Occipital lobe (tissue), 2 donors: ENCODE data around the gene PLP1. TPM values are rescaled to one million over a fixed set of nuclear protein-coding genes. Genes with fewer than 3 reads are reported as not detected.
A peak's percentile ranks its signal among the peaks of the same experiment; 100 is the strongest.
"Not testable (repeated sequence)": the region's sequence is repeated elsewhere in the genome, so short reads cannot be mapped to it uniquely, and the experiment has no call there.

Source experiments
- DNase-seq: peaks from one replicate; lab custom pipeline; 2025; lab: John Stamatoyannopoulos, UW
- total RNA-seq: library from RNA; depleted of rRNA; stranded (reverse); fragments of >200 nt; gene quantifications from one replicate; pipeline ENCODE4 v1.2.3, GENCODE V29; 2014

Gene PLP1
- total RNA-seq, 1 donor from 2014 or later = 9.4 TPM

GRCh38 chrX:103780336-103781061 lies 3.9 kb downstream of the PLP1 start:
- peak; percentile 50 for DNase-seq

- no peak for DNase-seq
Measured at GRCh38 chrX:103781062-103781402, 4.4 kb downstream of the PLP1 start.

- no peak for DNase-seq
Measured at GRCh38 chrX:103781706-103782105, 5.1 kb downstream of the PLP1 start.

- DNase-seq = peak; percentile 19
Measured at GRCh38 chrX:103782640-103783039, 6.0 kb downstream of the PLP1 start.

GRCh38 chrX:103783196-103783595 lies 6.6 kb downstream of the PLP1 start:
- no peak for DNase-seq

- DNase-seq = no peak
Measured at GRCh38 chrX:103783971-103784370, 7.3 kb downstream of the PLP1 start.

- DNase-seq = no peak
Measured at GRCh38 chrX:103789004-103789403, 12.4 kb downstream of the PLP1 start.

- no peak for DNase-seq
Measured at GRCh38 chrX:103791228-103791627, 14.6 kb downstream of the PLP1 start.

GRCh38 chrX:103791826-103792485 lies 15.3 kb downstream of the PLP1 start:
- no peak for DNase-seq

GRCh38 chrX:103792916-103793544 lies 16.4 kb downstream of the PLP1 start:
- DNase-seq = no peak

- DNase-seq = no peak
Measured at GRCh38 chrX:103793545-103793940, 16.9 kb downstream of the PLP1 start.

GRCh38 chrX:103794119-103794518 lies 17.5 kb downstream of the PLP1 start:
- no peak for DNase-seq

- no peak for DNase-seq
Measured at GRCh38 chrX:103797691-103798090, 21.1 kb downstream of the PLP1 start.

GRCh38 chrX:103800318-103800717 lies 23.7 kb downstream of the PLP1 start:
- no peak for DNase-seq

GRCh38 chrX:103805860-103806259 lies 29.2 kb downstream of the PLP1 start:
- DNase-seq = no peak

- no peak for DNase-seq
Measured at GRCh38 chrX:103806862-103807474, 30.3 kb downstream of the PLP1 start.

- DNase-seq = no peak
Measured at GRCh38 chrX:103811858-103812257, 35.2 kb downstream of the PLP1 start.

GRCh38 chrX:103817101-103817500 lies 40.5 kb downstream of the PLP1 start:
- not testable (repeated sequence) for DNase-seq

- DNase-seq = no peak
Measured at GRCh38 chrX:103817502-103817901, 40.9 kb downstream of the PLP1 start.

GRCh38 chrX:103818842-103819619 lies 42.4 kb downstream of the PLP1 start:
- DNase-seq = no peak

GRCh38 chrX:103820802-103821201 lies 44.2 kb downstream of the PLP1 start:
- DNase-seq = not testable (repeated sequence)

GRCh38 chrX:103823591-103823990 lies 47.0 kb downstream of the PLP1 start:
- DNase-seq = no peak
